Epidermal melanocyte (primary cell): ENCODE results near the gene AEN.

Experiments used
- DNase-seq: peaks from one replicate; pipeline ENCODE4 v3.0.0; 2011; ENCODE audit warnings: low spot score; ENCODE audit not compliant: insufficient read length

AEN gene

DNA sequence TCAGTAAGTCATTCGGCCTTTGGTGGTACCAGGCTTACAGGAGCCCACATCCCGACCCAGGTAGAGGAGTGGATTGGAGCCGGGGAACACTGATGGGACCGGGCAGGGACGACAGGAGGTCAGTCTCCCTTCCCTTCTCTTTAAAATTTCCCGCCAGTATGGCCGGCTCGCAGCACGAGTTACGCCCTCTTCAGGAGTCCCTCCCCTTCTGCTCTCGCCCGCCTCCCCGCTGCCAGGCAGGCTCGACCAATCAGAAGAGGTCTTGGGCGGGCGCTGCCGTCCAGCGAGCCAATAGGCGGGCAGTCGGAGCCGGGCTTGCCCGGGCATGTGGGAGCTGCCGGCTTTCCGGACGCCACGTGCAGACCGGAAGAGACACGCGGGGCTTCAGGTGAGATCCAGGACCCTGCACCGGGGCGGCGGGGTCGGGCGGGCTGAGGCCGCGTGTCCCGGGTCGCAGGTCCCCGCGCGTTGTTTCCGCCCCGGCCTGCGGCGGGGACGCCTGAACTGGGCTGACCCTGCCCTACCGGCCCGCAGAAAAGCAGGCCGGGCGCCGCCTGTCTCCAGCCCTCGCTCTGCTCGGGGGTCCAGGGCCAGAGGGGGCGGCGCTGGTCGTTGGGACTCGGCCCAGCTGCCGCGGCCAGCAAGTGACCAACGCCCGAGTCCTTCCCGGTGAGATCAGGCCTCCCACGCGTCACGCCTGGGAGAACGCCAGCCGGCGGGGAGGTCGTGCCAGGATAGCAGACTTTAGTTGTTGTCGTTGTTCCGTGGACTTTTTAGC is at the start of gene AEN:
Gene AEN (plus strand): TSS at position 346 of the 778 bp plus-strand sequence. CDS start 4,870 bp downstream, outside the sequence.
- peak; percentile 96 for DNase-seq

DNA sequence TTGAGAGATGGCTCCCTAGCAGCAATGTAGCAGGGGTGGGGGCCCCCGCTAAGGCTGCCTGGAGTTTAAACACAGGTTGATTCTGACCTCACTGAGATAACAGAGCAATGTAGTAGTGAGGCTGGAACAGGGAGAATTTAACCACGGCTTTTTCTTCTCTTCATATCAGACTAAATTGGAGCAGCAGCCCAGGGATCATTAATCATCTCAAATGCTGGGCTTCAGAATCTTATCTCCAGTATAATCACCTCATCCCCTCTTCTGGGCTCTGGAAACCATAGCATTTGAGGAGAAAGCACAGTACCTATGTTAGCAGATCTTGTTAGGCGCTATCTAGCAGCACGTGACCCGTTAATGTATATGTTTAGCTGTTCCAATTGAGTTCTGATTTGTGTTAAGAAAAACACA is 49.3 kb upstream of the AEN start:
- DNase-seq, result no peak

DNA sequence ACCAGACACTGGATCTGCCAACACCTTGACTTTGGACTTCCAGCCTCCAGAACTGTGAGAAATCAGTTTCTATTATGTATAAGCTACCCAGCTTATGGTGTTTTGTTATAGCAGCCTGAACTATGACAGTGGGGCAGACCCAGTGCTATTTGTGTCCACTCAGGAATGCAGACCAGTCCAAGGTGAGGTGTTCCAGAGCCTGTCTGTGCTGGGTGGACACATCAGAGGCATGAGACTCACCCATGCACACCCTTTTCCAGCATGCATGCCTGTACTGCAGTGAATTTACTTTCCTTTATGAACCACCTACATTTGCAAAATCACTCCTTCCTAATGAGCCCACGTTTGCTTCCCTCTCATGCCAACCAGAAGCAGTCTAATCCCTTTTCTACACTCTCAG is 47.1 kb upstream of the AEN start:
- no peak for DNase-seq

DNA sequence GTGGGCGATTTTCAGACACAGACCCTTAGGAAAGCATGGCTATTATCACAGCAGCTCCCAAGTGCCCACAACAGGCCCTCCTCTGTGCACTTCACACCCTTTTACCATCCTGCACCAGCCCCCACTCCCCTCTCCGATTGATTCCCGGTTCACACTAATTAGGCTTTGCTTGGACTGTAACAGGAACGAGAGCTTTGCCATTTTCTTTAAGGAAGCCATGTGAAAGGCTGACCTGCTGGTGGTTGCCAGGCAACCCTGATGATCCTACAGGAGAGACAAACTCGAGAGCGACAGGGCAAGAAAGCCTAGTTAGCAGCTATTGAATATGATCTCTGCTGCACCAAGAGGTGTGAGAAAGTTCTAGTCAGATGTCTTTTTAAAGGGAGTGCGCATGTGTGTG is 46.5 kb upstream of the AEN start:
- DNase-seq, result no peak

DNA sequence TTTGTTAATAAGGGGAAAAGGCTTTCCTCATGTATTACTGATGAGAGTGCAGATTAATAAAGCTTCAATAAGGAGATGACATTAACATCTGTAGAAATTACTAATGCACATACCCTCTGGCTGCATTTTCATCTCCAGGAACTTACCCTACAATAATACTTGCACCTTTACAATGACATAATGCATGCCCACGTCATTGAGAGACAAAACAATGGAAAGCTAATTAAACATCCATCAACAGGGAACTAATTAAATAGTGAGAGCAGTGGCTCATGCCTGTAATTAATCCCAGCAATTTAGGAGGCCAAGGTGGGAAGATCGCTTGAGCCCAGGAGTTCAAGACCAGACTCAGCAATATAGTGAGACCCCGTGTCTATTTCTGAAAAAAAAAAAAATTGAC is 41.8 kb upstream of the AEN start:
- DNase-seq, result no peak

DNA sequence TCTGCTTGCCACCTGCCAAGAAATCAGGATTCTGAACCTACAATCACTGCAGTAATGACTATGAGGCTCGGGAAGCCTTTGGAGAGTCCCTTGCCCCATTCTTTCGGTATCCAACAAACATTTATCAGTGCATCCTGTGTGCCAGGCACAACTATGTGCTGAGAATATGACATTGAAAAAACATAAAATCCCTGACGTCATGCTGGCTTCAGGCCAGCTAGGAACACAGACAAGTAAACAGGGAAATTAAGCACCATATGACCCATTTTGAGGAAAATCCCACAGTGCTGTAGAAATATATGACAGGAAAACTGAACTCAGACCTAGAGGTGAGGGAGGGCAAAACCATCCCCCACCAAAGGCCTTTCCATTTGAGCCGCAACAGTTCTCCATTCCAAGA is 40.6 kb upstream of the AEN start:
- no peak for DNase-seq

DNA sequence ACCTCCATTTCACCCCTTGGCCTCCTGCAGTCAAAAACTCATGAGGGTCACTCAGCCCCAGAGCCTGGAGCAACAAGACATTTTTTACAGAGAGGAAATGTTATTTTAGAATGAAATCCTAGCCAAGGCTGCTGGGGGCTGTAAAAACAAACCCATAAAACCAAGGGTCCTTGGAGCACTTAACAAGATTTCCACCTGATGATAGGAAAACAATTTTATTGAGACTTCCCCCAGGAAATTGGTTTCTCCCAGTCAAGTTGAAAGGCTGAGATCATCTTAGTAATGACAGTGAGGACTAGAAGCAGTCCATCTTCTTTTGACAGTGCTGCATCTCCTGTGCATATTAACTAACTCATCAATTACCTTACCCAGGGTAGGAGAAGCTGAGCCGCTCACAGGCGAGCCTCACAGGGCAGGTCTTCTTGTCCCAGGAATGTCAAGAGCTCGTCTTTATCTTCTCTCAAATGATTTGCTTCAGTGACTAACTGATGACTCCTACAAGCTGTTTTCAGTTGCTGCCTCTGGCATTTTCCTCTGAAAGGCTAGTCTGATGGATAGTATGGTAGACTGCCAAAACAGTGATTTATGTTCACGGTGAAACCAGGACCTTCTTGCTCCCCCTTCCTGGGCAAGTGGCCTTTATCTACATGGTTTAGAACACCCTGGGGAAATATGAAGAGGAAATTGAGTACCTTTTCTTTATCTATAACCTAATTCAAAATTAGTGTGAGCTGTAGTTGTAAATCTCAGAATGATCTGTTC is 34.6 kb upstream of the AEN start:
- DNase-seq, result no peak

- DNase-seq, result no peak
These were observed 30.4 kb upstream of the AEN start for GRCh38 chr15:88590759-88591158.

GRCh38 chr15:88591384-88591783 is 29.8 kb upstream of the AEN start:
- DNase-seq, result no peak

GRCh38 chr15:88603885-88604284 is 17.3 kb upstream of the AEN start:
- no peak for DNase-seq

GRCh38 chr15:88604381-88605188 is 16.6 kb upstream of the AEN start:
- DNase-seq, result no peak

DNA sequence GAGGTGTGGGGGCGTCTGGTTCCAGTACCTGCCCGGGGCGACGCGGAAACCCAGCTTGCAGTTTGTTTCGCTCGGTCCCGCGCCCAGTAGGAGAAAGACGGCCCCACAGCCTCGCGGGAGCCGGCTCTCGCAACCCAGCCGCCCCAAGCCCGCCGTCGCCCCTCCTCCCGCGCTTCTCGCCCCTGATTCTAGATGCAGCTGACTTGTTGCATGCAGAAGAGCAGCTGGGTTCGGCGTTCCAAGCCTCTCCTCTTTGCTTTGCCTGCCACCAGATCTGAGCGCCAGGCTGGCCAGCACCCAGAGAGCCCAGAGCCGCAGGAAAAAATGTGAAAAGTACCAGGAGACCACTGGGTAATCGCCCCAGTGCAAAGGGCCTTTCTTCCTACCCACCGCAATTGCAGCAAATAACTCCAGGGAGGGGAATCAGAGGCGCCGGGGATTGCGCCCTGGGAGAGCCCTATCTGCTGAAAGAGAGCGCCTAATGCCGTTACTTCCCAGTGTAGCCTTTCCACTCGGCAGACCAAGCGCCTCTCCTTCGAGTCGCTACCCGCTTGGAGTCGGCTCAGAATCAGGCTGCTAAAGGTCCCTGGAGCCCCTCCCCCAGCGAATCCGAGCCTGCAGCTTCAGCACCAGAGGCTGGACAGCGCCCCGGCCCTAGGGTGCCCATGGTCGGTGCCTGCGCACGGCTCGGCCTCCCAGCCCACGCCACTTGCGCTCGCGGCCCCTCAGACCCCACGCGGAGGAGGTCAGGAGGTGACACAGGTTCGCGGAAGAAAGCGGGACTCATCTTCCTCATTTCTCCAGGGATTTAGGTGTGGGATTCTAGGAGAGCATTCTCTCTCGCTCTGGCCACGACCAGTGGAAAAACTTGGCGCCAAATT is 15.7 kb upstream of the AEN start:
- DNase-seq, result no peak

DNA sequence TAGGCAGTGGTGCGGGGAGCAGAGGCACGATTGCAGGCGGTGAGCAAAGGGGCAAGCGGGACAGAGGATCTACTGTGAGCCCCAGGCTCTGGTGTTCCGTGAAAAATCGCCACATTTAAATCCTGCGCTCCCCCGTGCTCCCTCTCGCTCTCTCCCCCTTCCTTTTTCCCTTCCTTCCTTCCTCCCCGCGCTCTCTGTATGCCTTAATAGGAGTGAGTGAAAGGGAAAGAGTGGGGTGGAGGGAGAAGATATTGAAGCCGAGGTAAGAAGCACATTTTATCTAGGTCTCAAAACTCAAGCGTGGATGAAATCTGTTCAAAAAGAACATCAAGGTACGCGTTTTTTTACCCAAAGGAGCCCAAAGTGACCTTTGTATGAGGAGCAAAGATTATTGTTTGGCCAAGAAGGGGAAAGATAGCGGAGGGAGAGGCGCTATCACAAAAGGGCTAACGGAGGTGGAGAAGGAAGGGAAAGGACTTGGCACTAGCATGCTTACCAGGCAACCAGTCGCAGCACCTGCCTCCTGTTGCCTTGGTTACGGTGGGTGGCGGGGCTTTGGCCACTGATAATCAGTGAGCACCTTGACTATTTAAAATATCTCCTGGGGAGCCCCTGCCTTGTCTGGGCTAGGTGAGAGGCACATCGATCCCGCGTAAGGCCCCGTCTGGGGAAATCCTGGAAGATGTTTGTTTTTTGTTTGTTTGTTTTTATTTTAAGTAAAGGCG is 14.9 kb upstream of the AEN start:
- DNase-seq, result no peak

GRCh38 chr15:88607951-88608350 is 13.2 kb upstream of the AEN start:
- no peak for DNase-seq

GRCh38 chr15:88608607-88609181 is 12.4 kb upstream of the AEN start:
- no peak for DNase-seq

- DNase-seq, result no peak
These were observed 11.6 kb upstream of the AEN start for GRCh38 chr15:88609344-88610090.

DNA sequence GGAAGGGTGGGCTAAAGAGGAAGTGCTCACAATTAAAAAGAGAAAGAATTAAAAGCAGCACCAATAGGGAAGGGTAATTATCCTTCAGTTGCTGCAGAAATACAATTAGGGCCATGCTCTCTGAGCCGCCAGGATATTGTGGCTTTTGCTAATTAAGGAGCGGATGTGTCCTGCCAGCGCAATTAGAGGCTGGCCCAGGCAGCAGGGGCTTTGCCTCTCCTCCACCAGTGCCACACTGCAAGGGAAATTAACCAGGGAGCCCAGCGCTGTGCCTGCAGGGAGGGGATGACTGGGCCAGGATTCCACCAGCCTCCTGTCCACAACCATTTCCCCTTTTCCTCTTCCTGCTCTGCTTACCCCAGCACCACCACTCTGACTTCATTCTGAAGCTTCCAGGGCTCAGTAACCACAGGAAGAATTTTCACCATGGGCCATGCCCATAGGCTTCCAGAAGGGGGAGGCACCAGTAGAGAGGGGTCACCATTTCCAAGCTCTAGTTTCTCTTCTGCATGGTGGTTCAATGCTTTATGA is 10.4 kb upstream of the AEN start:
- DNase-seq, result no peak

DNA sequence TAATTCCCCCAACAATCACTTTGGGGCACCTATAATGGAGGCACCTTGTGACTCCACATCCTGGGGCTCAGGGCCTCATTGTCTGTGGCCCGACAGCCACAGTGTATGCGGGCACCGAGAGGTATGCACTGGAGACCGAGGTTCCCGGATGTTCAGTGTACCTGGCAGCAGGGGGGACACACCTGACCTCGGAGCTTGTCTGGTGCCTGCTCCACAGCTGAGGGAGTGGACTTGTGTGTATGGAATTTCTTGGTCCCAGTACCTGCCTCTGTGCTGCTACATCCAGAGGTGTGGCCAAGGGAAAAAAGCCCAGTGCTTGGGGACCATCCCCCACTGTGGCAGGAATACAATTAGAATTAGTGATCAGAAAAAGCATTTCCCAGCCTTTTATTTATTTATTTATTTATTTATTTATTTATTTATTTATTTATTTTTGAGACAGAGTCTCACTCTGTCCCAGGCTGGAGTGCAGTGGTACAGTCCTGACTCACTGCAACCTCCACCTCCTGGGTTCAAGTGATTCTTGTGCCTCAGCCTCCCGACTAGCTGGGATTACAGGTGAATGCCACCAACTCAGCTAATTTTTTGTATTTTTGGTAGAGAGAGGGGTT is 8.8 kb upstream of the AEN start:
- no peak for DNase-seq
